ENCODE results near the gene KCNH4.
A peak's percentile ranks its signal among the peaks of the same experiment; 100 is the strongest.

Gene KCNH4

DNA sequence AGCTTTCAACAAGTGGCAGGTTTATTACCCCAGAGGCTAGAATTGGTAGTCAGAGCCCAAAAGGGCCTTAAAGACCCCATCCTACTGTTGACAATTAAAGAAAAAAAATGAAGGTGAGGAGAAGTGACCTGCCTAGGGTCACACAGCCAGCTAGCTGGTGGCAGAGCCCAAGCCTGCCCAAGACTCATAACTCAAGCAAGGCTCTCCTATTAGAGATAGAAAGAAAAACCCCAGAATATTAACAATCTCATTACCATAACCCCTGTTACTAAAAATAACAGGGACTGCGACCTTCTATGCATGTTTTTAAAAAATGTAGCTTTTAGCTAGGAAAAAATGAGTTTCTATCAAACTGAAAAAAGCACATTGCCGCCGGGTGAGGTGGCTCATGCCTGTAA is 44.3 kb downstream of the KCNH4 start:
- DNase-seq (ENCODE audit: low spot score): no peak

- no peak for DNase-seq (ENCODE audit: low spot score)
These were observed 45.0 kb downstream of the KCNH4 start for GRCh38 chr17:42135664-42136653.

DNA sequence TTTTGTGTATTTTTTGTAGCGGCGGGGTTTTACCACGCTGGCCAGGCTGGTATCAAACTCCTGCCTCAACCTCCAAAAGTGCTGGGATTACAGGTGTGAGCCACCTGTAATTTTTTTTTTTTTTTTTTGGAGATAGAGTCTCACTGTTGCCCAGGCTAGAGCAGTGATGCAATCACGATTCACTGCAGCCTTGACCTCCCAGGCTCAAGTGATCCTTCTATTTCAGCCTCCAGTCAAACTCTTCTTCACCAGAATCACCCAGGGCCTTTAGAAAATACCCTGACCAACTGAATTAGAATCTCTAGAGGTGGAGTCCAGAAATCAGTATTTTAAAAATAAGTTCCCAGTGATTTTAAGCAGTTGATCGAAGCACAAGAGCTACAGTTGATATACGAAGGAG is 45.8 kb downstream of the KCNH4 start:
- no peak for DNase-seq (ENCODE audit: low spot score)

DNA sequence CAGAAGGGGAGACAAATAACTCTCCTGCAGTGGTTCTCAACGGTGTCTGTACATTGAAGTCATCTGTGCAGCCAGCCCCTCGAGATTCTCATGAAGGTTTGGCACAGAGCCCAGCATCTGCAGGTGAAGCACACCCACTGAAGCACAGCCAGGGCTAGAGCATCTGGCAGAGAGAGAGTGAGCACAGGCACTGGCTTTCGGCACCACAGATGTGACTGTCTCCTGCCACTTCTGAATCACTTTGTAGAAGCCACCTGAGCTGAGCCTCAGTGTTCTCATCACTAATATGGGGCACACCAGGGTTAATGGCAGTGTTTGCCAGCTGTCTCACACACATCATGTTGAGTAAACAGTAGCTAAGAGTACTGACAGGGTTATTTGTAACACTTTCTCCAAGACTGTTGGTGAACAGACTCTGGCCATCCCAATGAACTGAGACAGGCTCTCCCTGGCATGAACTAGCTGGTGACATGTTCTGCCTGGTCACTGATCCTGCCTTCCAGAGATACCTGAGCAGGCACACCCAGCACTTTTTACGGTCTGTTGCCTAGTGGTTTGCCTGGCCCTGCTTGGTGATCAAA is 47.4 kb downstream of the KCNH4 start:
- no peak for DNase-seq (ENCODE audit: low spot score)

DNA sequence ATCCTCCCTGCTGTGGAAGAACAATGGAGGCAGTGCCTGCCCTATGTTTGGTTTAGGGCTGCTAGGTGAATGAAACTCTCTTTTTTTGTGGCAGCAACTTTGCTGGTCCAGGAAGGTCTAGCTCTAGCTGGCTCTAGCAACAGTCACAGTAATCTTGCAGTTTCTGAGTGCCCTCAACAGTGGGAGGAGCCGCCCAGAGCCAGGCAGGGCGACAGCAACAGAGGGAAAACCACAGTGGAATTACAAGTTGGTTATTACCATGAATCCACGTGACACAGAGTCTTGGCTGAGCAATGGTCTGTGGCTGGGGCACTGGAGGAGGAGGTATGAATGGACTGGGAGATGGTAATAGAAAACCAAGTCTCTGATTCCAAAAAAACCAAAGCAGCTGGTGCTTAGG is 48.0 kb downstream of the KCNH4 start:
- peak; percentile 84 for DNase-seq (ENCODE audit: low spot score)

DNA sequence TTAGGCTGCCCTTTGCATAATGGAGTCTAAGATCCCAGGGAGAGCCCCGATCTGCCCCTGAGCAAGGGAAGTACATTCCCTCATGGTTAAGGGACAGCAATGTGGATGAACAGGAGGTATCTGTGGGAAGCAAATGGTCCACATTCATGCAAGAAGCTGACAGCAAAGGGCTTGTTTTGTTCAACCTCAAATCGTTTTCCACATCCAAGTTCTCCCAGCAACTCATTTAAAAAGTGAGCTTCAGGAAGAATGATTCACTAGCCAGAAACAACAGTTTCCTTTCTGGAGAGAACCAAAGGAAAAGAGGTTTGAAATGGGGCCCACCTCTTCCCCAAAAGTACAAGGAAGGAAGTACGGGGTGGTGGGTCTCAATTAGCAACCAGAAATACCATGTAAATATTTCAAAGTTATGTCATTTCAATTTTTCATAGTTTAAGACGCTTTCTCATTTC is 48.9 kb downstream of the KCNH4 start:
- peak; percentile 68 for DNase-seq (ENCODE audit: low spot score)

DNA sequence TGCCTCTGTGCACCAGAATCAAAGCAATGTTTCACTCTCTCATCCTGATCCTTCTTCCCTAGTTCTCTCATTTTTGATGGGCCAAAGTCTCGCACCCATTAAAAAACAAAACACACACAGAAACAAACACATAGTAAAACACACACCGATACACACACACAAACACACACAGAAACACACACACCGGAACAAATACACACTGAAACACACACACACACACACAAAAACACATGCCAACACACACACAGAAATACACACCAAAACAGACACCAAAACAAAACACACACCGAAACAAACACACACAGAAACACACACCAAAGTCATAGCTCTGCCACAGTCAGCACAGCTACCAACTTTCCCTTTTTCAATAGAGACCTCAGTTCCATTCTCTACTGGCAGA is 49.7 kb downstream of the KCNH4 start:
- no peak for DNase-seq (ENCODE audit: low spot score)

DNA sequence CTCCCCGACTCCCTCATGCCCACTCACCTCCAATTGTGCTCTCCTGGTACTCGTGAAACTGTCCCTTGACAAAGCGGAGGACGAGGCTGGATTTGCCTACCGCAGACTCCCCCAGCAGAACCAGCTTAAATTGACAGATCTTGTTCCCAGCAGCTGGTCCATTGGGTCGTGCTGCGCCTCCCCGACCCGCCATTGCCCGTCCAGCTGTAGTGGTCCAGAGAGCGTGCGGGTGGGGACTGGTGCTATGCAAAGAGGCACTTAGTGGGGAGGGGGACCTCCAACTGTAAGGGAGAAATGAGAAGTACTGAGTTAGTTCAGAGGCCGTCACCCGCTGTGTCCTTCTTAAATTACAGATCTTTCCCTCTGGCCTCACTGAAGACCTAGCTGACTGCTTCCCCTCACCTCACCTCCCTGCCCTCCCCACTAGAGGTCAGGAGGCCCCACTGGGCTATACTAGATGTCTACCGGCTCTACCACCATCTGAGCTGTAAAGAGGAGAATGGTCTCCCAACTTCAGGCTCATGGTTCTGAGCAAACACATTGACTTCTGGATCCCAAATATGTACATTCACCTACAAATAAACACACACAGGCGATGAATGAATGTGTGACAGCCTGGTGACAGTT is 50.5 kb downstream of the KCNH4 start:
- no peak for DNase-seq (ENCODE audit: low spot score)

DNA sequence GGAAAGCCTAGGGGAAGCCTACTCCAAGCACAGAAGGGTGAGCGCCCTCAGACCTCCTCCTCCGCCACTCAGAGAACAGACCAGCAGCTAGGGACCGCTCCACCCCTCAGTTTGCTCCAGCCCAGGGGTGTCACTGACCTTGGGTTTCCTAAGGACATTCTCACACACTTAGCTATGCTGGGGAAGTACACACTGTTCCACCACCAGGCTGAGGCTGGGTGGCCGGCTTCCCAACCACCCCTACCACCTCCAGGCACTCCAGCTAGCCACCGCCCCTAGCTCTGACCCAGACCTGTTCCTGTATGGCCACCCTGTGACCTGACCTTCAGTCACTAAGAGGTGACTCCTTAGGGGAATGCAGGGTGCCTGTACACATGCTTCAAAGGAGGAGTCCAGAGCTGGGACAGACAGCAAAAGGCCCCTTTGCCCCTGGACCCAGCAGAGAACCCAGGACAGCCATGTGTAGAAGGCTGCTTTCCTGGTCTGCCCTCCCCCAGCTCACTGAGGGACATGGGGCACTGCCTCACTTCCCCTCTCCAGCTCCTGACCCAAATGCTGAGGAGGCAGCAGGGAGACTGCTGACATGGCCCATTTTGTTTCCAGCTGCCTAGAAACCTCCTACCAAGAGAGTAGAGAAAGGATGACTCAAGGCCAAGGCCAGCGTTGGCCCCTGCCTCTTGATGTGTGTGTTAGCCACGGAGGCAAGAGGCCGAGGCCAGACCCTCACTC is 51.7 kb downstream of the KCNH4 start:
- no peak for DNase-seq (ENCODE audit: low spot score)

DNA sequence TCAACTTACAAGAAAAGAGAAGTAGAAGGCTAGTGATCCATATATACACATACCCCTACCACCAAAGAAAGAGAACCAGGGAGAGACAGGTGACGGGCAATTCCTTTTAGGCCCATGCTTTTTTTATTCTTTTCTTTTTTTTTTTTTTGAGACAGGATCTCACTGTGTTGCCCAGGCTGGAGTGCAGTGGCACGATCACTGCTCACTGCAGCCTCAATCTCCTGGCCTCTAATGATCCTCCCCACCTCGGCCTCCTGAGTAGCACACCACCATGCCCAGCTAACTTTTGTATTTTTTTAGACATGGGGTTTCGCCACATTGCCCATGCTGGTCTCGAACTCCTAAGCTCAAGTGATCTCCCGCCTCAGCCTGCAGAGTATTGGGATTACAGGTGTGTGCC is 53.5 kb downstream of the KCNH4 start:
- no peak for DNase-seq (ENCODE audit: low spot score)

DNA sequence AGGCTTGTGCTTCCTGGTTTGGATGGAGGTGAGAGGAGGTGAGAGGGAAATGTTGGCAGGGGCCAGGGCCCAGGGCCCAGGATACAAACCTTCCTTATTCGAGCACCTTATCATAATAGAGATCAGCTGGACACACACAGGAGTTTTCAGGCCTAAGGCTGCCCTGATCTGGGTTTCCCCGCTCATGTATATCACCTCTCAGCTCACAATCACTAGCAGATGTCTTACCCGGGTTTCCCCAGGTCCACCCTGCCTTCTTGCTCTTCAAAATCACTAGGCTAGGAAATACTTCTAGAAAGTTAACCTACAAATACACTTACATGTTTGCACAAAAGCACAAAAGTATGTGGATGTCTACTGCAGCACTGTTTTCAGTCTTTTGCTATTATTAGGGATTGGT is 54.1 kb downstream of the KCNH4 start:
- no peak for DNase-seq (ENCODE audit: low spot score)

DNA sequence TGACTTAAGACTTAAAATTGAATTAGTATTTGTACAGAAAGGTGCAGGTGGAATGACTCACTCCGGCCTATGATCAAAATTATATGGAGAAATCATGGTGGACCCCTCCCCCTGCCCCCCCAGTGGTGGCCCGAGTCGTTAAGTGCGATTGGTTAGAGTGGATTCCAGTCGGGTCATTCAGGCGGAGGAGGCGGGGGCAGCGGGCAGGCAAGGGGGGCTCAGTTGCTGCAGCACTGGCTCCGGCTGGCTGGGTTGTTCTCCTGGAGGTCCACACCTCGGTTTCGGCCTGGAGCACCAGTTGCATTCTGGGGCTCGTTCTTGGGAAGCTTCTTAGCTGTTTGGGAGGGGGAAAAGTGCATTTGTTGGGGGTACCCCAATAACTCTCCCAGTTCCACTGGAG is 55.4 kb downstream of the KCNH4 start:
- DNase-seq (ENCODE audit: low spot score): no peak

GRCh38 chr17:42124256-42124655 is 56.7 kb downstream of the KCNH4 start:
- DNase-seq (ENCODE audit: low spot score): no peak

DNA sequence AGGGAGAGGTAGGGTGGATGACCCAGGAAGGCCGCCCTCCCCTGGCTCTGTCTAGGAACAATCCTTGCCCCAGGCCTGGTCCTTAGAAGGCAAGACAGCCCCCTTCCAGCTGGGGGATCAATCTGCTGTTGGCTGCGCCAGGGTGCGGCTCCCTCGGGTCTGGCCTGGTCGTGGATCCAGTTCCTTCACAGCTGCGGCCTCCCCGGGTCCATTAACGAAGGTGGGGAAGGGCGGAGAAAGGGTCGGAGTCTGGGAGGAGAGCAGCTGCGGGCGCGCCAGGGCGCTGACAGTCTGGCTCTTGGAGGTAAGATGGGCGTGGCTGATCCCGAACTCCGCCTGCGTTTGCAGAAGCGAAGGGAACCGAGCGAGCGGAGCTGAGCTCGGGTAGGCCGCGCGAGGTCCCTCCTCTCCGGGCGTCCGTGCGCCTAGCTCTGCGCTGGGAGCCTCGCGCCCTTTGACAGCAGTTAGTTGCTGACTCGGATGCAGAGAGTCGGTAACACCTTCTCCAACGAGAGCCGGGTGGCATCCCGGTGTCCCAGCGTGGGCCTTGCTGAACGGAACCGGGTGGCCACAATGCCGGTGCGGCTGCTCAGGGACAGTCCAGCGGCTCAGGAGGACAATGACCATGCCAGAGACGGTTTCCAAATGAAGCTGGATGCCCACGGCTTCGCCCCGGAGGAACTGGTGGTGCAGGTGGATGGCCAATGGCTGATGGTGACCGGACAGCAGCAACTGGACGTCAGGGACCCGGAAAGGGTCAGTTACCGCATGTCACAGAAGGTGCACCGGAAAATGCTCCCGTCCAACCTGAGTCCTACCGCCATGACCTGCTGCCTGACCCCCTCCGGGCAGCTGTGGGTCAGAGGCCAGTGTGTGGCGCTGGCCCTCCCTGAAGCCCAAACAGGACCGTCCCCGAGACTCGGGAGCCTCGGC is 58.3 kb downstream of the KCNH4 start, which contains the start of gene HSPB9:
TSS of gene HSPB9 (plus strand) at position 434 of the 933 bp plus-strand sequence. CDS start at position 481, 47 bp downstream.
- DNase-seq (ENCODE audit: low spot score): no peak

DNA sequence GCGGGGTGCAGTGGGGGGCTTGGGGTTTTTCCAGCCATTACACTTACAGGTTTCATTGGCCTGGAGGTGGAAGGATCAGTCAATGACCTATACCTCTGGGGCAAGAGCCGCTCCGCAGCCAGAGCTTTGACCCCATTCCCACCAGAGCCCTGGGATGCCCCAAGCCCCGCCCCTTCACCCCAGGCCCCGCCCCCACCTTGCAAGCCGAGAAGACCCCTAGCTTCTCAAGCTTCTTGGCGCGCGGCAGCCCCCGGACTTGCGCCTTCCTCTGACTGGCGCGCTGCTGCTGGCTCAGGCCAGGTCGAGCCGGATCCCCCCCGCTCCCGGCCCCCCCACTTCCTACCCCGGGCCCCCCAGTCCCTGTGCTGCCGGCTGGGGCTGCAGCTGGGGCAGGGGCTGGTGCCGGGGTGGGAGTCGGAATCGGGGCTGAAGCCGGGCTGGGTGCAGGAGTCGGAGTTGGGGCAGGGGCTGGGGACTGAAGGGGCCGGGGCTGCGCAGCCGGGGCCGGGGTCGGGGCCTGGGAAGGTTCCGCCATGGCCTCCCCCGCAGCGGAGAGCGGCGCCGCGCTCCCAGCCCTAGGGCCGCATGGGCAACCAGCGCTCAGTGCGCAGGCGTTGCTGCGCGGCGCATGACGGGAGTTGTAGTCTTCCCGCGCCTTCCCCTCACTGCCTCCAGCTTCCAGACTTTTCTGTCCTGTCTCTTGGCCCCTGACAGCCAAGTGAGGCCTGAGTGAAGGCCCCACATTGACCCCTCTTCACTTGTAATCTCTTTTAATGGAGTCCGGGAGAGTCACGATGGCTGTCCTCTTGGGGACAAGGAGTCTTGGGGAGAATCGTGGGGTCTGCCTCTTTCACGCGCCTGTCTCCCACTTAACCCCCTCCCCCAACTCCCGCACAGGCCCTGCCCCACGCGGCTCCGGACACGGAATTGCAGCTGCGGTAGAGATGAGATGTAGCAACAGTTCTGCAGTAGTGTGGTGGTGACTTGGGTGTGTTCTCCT is 59.9 kb downstream of the KCNH4 start, which contains the start of gene KAT2A:
TSS of gene KAT2A (minus strand) at position 598 of the 1,000 bp plus-strand sequence. CDS start at position 535, 63 bp downstream.
- DNase-seq (ENCODE audit: low spot score): peak; percentile 94

DNA sequence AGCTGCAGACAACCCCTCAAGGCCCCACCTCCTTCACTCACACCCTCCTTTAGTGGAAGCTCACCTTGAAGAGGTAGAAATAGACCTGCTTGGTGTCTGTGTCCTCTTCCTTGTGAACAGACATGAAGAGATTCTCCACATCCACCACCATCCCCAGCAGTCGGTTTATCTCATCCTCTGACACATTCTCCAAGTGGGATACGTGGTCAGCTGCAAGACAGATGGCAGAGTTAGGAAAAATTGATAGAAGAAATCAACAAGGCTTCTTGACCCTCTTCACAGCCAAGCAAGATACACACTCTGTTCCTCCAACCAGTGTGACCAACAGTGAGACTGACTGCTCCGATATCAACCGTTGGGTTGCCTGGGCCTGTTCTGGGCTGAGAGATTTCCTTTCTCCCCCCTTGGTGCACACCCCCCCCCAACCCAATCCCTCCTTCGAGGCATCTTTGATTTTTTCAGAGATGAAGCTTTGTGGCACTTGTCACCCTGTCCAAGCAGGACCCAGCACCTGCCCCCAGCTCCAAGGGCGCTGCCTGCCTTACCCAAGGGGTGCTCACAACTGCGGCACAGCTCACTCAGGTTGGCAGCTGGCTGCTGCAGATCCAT is 60.7 kb downstream of the KCNH4 start:
- DNase-seq (ENCODE audit: low spot score): no peak

- no peak for DNase-seq (ENCODE audit: low spot score)
These were observed 61.6 kb downstream of the KCNH4 start for GRCh38 chr17:42119301-42119700.

GRCh38 chr17:42118545-42118944 is 62.4 kb downstream of the KCNH4 start:
- DNase-seq (ENCODE audit: low spot score): no peak

- DNase-seq (ENCODE audit: low spot score): no peak
These were observed 62.8 kb downstream of the KCNH4 start for GRCh38 chr17:42118126-42118510.
